SK-N-MC (cell line): Measurements from ENCODE around the gene FBXL2.

Experiments used
- EZH2 ChIP-seq: fragments of 200-600 bp; sonication (generic); IDR thresholded peaks from one replicate; pipeline ENCODE4 v1.6.1; 2017; ENCODE audit warnings: antibody characterized with exemption
- POLR2AphosphoS5 ChIP-seq: IDR thresholded peaks from 2 replicates; pipeline ENCODE4 v1.6.1; 2012; ENCODE audit warnings: mild to moderate bottlenecking, low read depth, low read length, borderline replicate concordance

DNA sequence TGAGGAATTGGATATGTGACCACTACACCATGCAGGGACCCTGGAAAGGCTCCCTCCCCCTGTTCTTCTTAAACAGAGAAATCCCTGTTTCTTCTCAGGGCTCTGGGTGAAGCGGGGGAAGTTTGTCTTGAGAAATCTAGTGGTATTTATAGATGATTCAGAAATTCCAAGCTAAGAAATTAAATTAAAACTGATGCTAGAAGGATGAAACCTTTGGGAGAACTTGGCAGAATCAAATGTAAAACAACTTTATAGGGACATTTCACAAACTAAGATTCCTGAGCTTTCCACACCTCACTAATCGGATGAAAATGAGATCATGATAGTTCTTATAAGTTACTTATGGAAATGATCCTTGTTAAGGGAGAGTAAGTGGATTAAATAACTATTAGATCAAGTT, 54.2 kb downstream of the FBXL2 start:
- TF ChIP-seq EZH2 (no peak), POLR2AphosphoS5 (no peak)
